Activated CD4-positive, alpha-beta T cell treated with anti-CD3 and anti-CD28 coated beads for 36 hours (primary cell): ENCODE results near the gene SLC19A1. TPM values are rescaled to one million over a fixed set of nuclear protein-coding genes. Genes with fewer than 3 reads are reported as not detected.

Experiments used
- ATAC-seq: fragments of 200-7000 bp; cut with Tn5 transposase; one replicate; pipeline ENCODE4 v1.10.0; 2021; ENCODE audit warnings: mild to moderate bottlenecking, moderate library complexity
- CTCF ChIA-PET: fragments of 350-600 bp; sonication (Branson Sonifier 250); formaldehyde crosslinking; loops from one replicate; lab custom pipeline; 2021; ENCODE audit warnings: antibody characterized with exemption; lab: Charles Lee
- POLR2A ChIA-PET: fragments of 350-600 bp; sonication (Branson Sonifier 250); formaldehyde crosslinking; loops from one replicate; lab custom pipeline; 2021; ENCODE audit warnings: antibody characterized with exemption, inconsistent platforms; lab: Charles Lee
- DNase-seq: peaks from one replicate; pipeline ENCODE4 v3.0.0-alpha.2; 2020
- H3K27ac Mint-ChIP-seq: one replicate; pipeline ENCODE4 v1.8.0; 2021; ENCODE audit warnings: mixed read lengths
- H3K27me3 Mint-ChIP-seq: one replicate; pipeline ENCODE4 v1.8.0; 2021; ENCODE audit warnings: mixed read lengths
- H3K36me3 Mint-ChIP-seq: one replicate; pipeline ENCODE4 v1.8.0; 2021; ENCODE audit warnings: low read depth, mixed read lengths
- H3K4me1 Mint-ChIP-seq: one replicate; pipeline ENCODE4 v1.8.0; 2021; ENCODE audit warnings: mixed read lengths
- H3K4me3 Mint-ChIP-seq: one replicate; pipeline ENCODE4 v1.8.0; 2021; ENCODE audit warnings: mild to moderate bottlenecking, moderate library complexity, mixed read lengths
- H3K9me3 Mint-ChIP-seq: one replicate; pipeline ENCODE4 v1.8.0; 2021; ENCODE audit warnings: low read depth, mixed read lengths
- intact Hi-C, 2 experiments: fragments of 100-400 bp; cut with DNase I in 1 of 2; cut with micrococcal nuclease in 1 of 2; formaldehyde crosslinking; loops; one replicate each; pipeline versions ENCODE4 v1.14.2 to v1.15.1; 2022 to 2024; cut with DNase I, micrococcal nuclease
- total RNA-seq, 2 experiments: library from RNA; stranded (reverse); gene quantifications; one replicate each; pipeline ENCODE4 v1.2.3, GENCODE V29; 2021

SLC19A1 gene
- total RNA-seq, 2 experiments from 2014 or later: 46.1 to 50.0 TPM

- Mint-ChIP-seq H3K36me3 (peaks cover 3% of the 10 kb centered on the region), H3K4me3 (no peak overlapping the region), H3K27ac (no peak overlapping the region), H3K4me1 (peaks cover 13% of the 10 kb centered on the region), H3K27me3 (no peaks in the 10 kb centered on the region), H3K9me3 (no peaks in the 10 kb centered on the region)
- intact Hi-C loops: loop anchor here (1.0 to 10.0 kb wide), 2 partner anchors 88 to 323 kb away; partner anchors contain the start of gene PCBP3 (in 1 of the 2)
- ChIA-PET CTCF (interaction anchor here (0.7 to 1.8 kb wide), 17 partner anchors 11 to 392 kb away, joined by 3 to 11 read pairs (median 4); no protein-coding TSS in a partner anchor), POLR2A (interaction anchor here (1.2 kb wide), 1 partner anchor 36 kb away, joined by 3 read pairs; no protein-coding TSS in a partner anchor)
- DNase-seq (peak; percentile 45), ATAC-seq (no peak)
Observed at GRCh38 chr21:45556645-45557615, 14.7 kb upstream of the SLC19A1 start.

GRCh38 chr21:45556302-45556644, 14.0 kb upstream of the SLC19A1 start:
- H3K36me3 Mint-ChIP-seq: peaks cover 3% of the 10 kb centered on the region
- no peaks in the 10 kb centered on the region for H3K9me3 Mint-ChIP-seq
- CTCF ChIA-PET: interaction anchor here (0.6 to 1.8 kb wide), 18 partner anchors 12 to 405 kb away, joined by 3 to 11 read pairs (median 4); no protein-coding TSS in a partner anchor
- peaks cover 20% of the 10 kb centered on the region for H3K4me1 Mint-ChIP-seq
- no peak for ATAC-seq
- H3K4me3 Mint-ChIP-seq: no peak overlapping the region
- DNase-seq: no peak
- intact Hi-C loops: loop anchor here (1.0 to 10.0 kb wide), 2 partner anchors 89 to 324 kb away; partner anchors contain the start of gene PCBP3 (in 1 of the 2)
- POLR2A ChIA-PET: interaction anchor here (1.2 kb wide), 1 partner anchor 36 kb away, joined by 3 read pairs; no protein-coding TSS in a partner anchor
- H3K27me3 Mint-ChIP-seq: no peaks in the 10 kb centered on the region
- no peak overlapping the region for H3K27ac Mint-ChIP-seq

- ATAC-seq: peak; percentile 37
- ChIA-PET POLR2A (interaction anchor here (1.2 kb wide), 1 partner anchor 37 kb away, joined by 3 read pairs; no protein-coding TSS in a partner anchor), CTCF (interaction anchor here (0.6 to 1.8 kb wide), 18 partner anchors 12 to 404 kb away, joined by 3 to 11 read pairs (median 4); no protein-coding TSS in a partner anchor)
- Mint-ChIP-seq H3K36me3 (peaks cover 3% of the 10 kb centered on the region), H3K27me3 (no peaks in the 10 kb centered on the region), H3K27ac (peak overlapping the region; percentile 47), H3K9me3 (no peaks in the 10 kb centered on the region), H3K4me1 (peaks cover 23% of the 10 kb centered on the region), H3K4me3 (peak overlapping the region; percentile 32)
- peak; percentile 79 for DNase-seq
- intact Hi-C loops: loop anchor here (1.0 to 10.0 kb wide), 8 partner anchors 35 to 368 kb away; partner anchors contain the start of gene PCBP3 (in 2 of the 2)
Observed at GRCh38 chr21:45555557-45556301, 13.5 kb upstream of the SLC19A1 start.

GRCh38 chr21:45555251-45555556, 13.0 kb upstream of the SLC19A1 start:
- ChIA-PET POLR2A (no interaction called here), CTCF (interaction anchor here (0.9 to 1.8 kb wide), 3 partner anchors 14 to 90 kb away, joined by 3 to 11 read pairs (median 4); no protein-coding TSS in a partner anchor)
- peaks cover 28% of the 10 kb centered on the region for H3K4me1 Mint-ChIP-seq
- no peak overlapping the region for H3K27ac Mint-ChIP-seq
- DNase-seq: no peak
- H3K9me3 Mint-ChIP-seq: no peaks in the 10 kb centered on the region
- intact Hi-C loops: loop anchor here (1.0 to 10.0 kb wide), 7 partner anchors 35 to 368 kb away; partner anchors contain the start of gene PCBP3 (in 2 of the 2)
- peaks cover 3% of the 10 kb centered on the region for H3K36me3 Mint-ChIP-seq
- ATAC-seq: no peak
- no peak overlapping the region for H3K4me3 Mint-ChIP-seq
- H3K27me3 Mint-ChIP-seq: no peaks in the 10 kb centered on the region

- POLR2A ChIA-PET: interaction anchor here (1.0 kb wide), 1 partner anchor 264 kb away, joined by 4 read pairs; no protein-coding TSS in a partner anchor
- CTCF ChIA-PET: no interaction called here
- H3K27ac Mint-ChIP-seq: peak overlapping the region; percentile 97
- H3K4me1 Mint-ChIP-seq: peaks cover 33% of the 10 kb centered on the region
- ATAC-seq: peak; percentile 62
- peak overlapping the region; percentile 95 for H3K4me3 Mint-ChIP-seq
- intact Hi-C loops: loop anchor here (1.0 to 10.0 kb wide), 7 partner anchors 36 to 369 kb away; partner anchors contain the start of gene PCBP3 (in 2 of the 2)
- H3K27me3 Mint-ChIP-seq: no peaks in the 10 kb centered on the region
- H3K36me3 Mint-ChIP-seq: peaks cover 3% of the 10 kb centered on the region
- peak; percentile 95 for DNase-seq
- H3K9me3 Mint-ChIP-seq: no peaks in the 10 kb centered on the region
Observed at GRCh38 chr21:45554477-45555175, 12.4 kb upstream of the SLC19A1 start.

- Mint-ChIP-seq H3K27me3 (no peaks in the 10 kb centered on the region), H3K4me3 (no peak overlapping the region), H3K36me3 (peaks cover 3% of the 10 kb centered on the region), H3K9me3 (peaks cover 1% of the 10 kb centered on the region), H3K27ac (no peak overlapping the region), H3K4me1 (peaks cover 40% of the 10 kb centered on the region)
- DNase-seq: no peak
- ChIA-PET CTCF (no interaction called here), POLR2A (no interaction called here)
- intact Hi-C loops: loop anchor here in 1 of 2 experiments (10.0 kb wide), 1 partner anchor 92 kb away; the partner anchor contains the start of gene PCBP3
- no peak for ATAC-seq
Observed at GRCh38 chr21:45552696-45553391, 10.6 kb upstream of the SLC19A1 start.

GRCh38 chr21:45551783-45552695, 9.8 kb upstream of the SLC19A1 start:
- peaks cover 40% of the 10 kb centered on the region for H3K4me1 Mint-ChIP-seq
- H3K27ac Mint-ChIP-seq: peak overlapping the region; percentile 98
- DNase-seq: peak; percentile 44
- H3K9me3 Mint-ChIP-seq: peaks cover 1% of the 10 kb centered on the region
- peak overlapping the region; percentile 58 for H3K4me3 Mint-ChIP-seq
- no peaks in the 10 kb centered on the region for H3K27me3 Mint-ChIP-seq
- peak; percentile 3 for ATAC-seq
- ChIA-PET POLR2A (no interaction called here), CTCF (interaction anchor here (0.7 to 1.6 kb wide), 3 partner anchors 40 to 376 kb away, joined by 3 to 4 read pairs (median 4); no protein-coding TSS in a partner anchor)
- peaks cover 3% of the 10 kb centered on the region for H3K36me3 Mint-ChIP-seq
- intact Hi-C loops: loop anchor here (1.0 to 10.0 kb wide), 9 partner anchors 10 to 267 kb away; partner anchors contain the start of genes PCBP3 (in 2 of the 2) and SLC19A1 (in 1 of the 2)

- POLR2A ChIA-PET: interaction anchor here (0.7 kb wide), 1 partner anchor 502 kb away, joined by 3 read pairs; no protein-coding TSS in a partner anchor
- ATAC-seq: peak; percentile 69
- Mint-ChIP-seq H3K36me3 (peaks cover 3% of the 10 kb centered on the region), H3K27ac (peak overlapping the region; percentile 98), H3K4me1 (peaks cover 40% of the 10 kb centered on the region), H3K27me3 (no peaks in the 10 kb centered on the region), H3K9me3 (peaks cover 1% of the 10 kb centered on the region), H3K4me3 (peak overlapping the region; percentile 58)
- peak; percentile 72 for DNase-seq
- intact Hi-C loops: loop anchor here (1.0 to 10.0 kb wide), 9 partner anchors 9 to 268 kb away; partner anchors contain the start of genes PCBP3 (in 2 of the 2) and SLC19A1 (in 1 of the 2)
- CTCF ChIA-PET: interaction anchor here (0.7 to 1.6 kb wide), 3 partner anchors 41 to 377 kb away, joined by 3 to 4 read pairs (median 4); no protein-coding TSS in a partner anchor
Observed at GRCh38 chr21:45551316-45551715, 9.1 kb upstream of the SLC19A1 start.
